ENCODE measurements around the gene KANK3. TPM values are rescaled to one million over a fixed set of nuclear protein-coding genes. Genes with fewer than 3 reads are reported as not detected.

KANK3 gene
- total and polyA plus RNA-seq, 7 donors = 0.92 to 8.9 (median 6.5) TPM

GRCh38 chr19:8322638-8322997 lies 20.4 kb downstream of the KANK3 start:
- intact Hi-C loops (cut with DNase I) = loop anchor here (5.0 kb wide), 1 partner anchor 510 kb away; the partner anchor contains the start of genes MBD3L1 and ZNF558
- Histone ChIP-seq H3K4me3 (peak overlapping the region in 3 of 4 donors; percentile 75 to 84 (median 77)), H3K27me3 (no peaks in the 10 kb centered on the region), H3K36me3 (peaks cover 0 to 16% (median 0%) of the 10 kb centered on the region in 4 donors), H3K27ac (peak overlapping the region in 3 of 4 donors; percentile 88 to 92 (median 92)), H3K9me3 (peaks cover 0 to 3% (median 0%) of the 10 kb centered on the region in 4 donors), H3K4me1 (peaks cover 0 to 37% (median 29%) of the 10 kb centered on the region in 4 donors)
- TF ChIP-seq POLR2AphosphoS5 (IDR thresholded peaks at IDR 0.05) (no peak), POLR2A (IDR thresholded peaks at IDR 0.05) (no peak)
- WGBS, 2 donors = 38 to 68% methylated on average over 7 of the region's 7 CpGs
- no peak for DNase-seq

GRCh38 chr19:8321986-8322637 lies 20.9 kb downstream of the KANK3 start:
- 5 to 22% methylated on average over 30 of the region's 30 CpGs for WGBS, 2 donors
- no peaks in the 10 kb centered on the region for H3K27me3 ChIP-seq
- intact Hi-C loops (cut with DNase I) = loop anchor here (5.0 kb wide), 1 partner anchor 510 kb away; the partner anchor contains the start of genes MBD3L1 and ZNF558
- peak overlapping the region; percentile 88 to 92 (median 92) for H3K27ac ChIP-seq
- peaks cover 0 to 3% (median 0%) of the 10 kb centered on the region in 4 donors for H3K9me3 ChIP-seq
- no peak for DNase-seq
- TF ChIP-seq CTCF (IDR thresholded peaks at IDR 0.05) (no peak), POLR2A (IDR thresholded peaks at IDR 0.05) (no peak), POLR2AphosphoS5 (IDR thresholded peaks at IDR 0.05) (no peak), EP300 (IDR thresholded peaks at IDR 0.05) (no peak)
- H3K4me1 ChIP-seq = peaks cover 0 to 37% (median 29%) of the 10 kb centered on the region in 4 donors
- peaks cover 0 to 19% (median 0%) of the 10 kb centered on the region in 4 donors for H3K36me3 ChIP-seq
- peak overlapping the region; percentile 75 to 93 (median 80) for H3K4me3 ChIP-seq

- H3K36me3 ChIP-seq = peaks cover 0 to 27% (median 1%) of the 10 kb centered on the region in 4 donors
- H3K4me3 ChIP-seq = peak within 1 kb of the TSS; percentile 75 to 93 (median 80)
- no peaks in the 10 kb centered on the region for H3K27me3 ChIP-seq
- TF ChIP-seq POLR2A (IDR thresholded peaks at IDR 0.05) (peak; percentile 90 to 93), POLR2AphosphoS5 (IDR thresholded peaks at IDR 0.05) (peak; percentile 96 to 98 (median 98)), EP300 (IDR thresholded peaks at IDR 0.05) (peak in 1 of 4 donors; percentile 64), CTCF (IDR thresholded peaks at IDR 0.05) (peak in 1 of 4 experiments; percentile 10)
- peak within 1 kb of the TSS; percentile 88 to 92 (median 92) for H3K27ac ChIP-seq
- peaks cover 0 to 37% (median 29%) of the 10 kb centered on the region in 4 donors for H3K4me1 ChIP-seq
- intact Hi-C loops (cut with DNase I) = loop anchor here (5.0 kb wide), 1 partner anchor 511 kb away; the partner anchor contains the start of genes MBD3L1 and ZNF558
- peak; percentile 99 for DNase-seq
- 0% methylated on average over 72 of the region's 72 CpGs for WGBS, 2 donors
- no peaks in the 10 kb centered on the region for H3K9me3 ChIP-seq
Measured at GRCh38 chr19:8321067-8321985, 21.7 kb downstream of the KANK3 start, which contains the start of the genes NDUFA7 and RPS28. TSS of gene NDUFA7 (minus strand) at chr19:8321375. CDS start at chr19:8321358, 17 bp downstream. TSS of gene RPS28 (plus strand) at chr19:8321496. CDS start at chr19:8321531, 35 bp downstream.

GRCh38 chr19:8320564-8321066 lies 22.4 kb downstream of the KANK3 start:
- Histone ChIP-seq H3K9me3 (no peaks in the 10 kb centered on the region), H3K36me3 (peaks cover 2 to 34% (median 4%) of the 10 kb centered on the region in 4 donors), H3K27me3 (no peaks in the 10 kb centered on the region), H3K4me3 (peak overlapping the region; percentile 75 to 93 (median 80)), H3K4me1 (peaks cover 0 to 37% (median 29%) of the 10 kb centered on the region in 4 donors), H3K27ac (peak overlapping the region; percentile 88 to 92 (median 92))
- no peak for TF ChIP-seq CTCF (IDR thresholded peaks at IDR 0.05)
- no peak for TF ChIP-seq POLR2AphosphoS5 (IDR thresholded peaks at IDR 0.05)
- TF ChIP-seq EP300 (IDR thresholded peaks at IDR 0.05) = no peak
- no peak for TF ChIP-seq POLR2A (IDR thresholded peaks at IDR 0.05)
- intact Hi-C loops (cut with DNase I) = loop anchor here (5.0 kb wide), 1 partner anchor 512 kb away; the partner anchor contains the start of genes MBD3L1 and ZNF558
- WGBS, 2 donors = 1 to 2% methylated on average over 16 of the region's 16 CpGs
- no peak for DNase-seq

Measured in sigmoid colon (tissue), 7 donors.